ENCODE measurements around the gene FBXO8. TPM values are rescaled to one million over a fixed set of nuclear protein-coding genes. Genes with fewer than 3 reads are reported as not detected.

The FBXO8 gene
- total and polyA plus RNA-seq, 2 of the 4 experiments (the other 2 are of a cell fraction): 11.3 to 25.6 TPM

DNA sequence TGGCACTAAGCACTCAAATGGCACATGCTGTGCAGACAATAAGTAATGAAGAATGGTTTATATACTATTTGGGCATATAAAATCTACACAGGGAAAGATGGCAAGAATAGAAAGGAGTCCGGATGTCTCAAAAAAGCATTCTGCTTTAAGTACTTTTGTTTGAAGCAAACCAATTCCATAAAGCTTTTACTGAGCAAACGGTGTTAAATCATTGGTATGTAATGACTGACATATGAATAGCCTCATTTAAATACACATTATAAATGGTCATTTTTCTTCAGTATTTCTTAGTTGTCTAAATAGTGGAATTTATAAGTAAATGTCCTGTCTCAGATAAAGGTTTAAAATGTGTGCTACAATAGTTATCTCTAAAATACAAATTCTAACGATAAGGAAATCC, 6.0 kb downstream of the FBXO8 start:
- in situ Hi-C loops (cut with MboI; ENCODE audit: low sequenced_read_pairs) (no loop called here), intact Hi-C loops (cut with micrococcal nuclease) (no loop called here), dilution Hi-C loops (cut with HindIII; ENCODE audit: low sequenced_read_pairs, unreplicated experiment) (no loop called here)
- no peaks in the 10 kb centered on the region for H4K20me1 ChIP-seq (ENCODE audit: insufficient read depth, low read length)
- H3K79me1 ChIP-seq (ENCODE audit: low read depth in 1 of 2, low read length in 2 of 2): peaks cover 7 to 24% of the 10 kb centered on the region in 2 experiments; a peak in 3 of 4 replicates
- H3K23ac ChIP-seq (ENCODE audit: low read depth, low read length): no peak overlapping the region
- no peaks in the 10 kb centered on the region for H3K9me3 ChIP-seq (ENCODE audit: control insufficient read depth, insufficient read depth, low read length)
- ATAC-seq (ENCODE audit: low read depth) (no peak), DNase-seq (no peak)
- no peak overlapping the region for H3K14ac ChIP-seq (replicated peaks; ENCODE audit: low read depth, low read length)
- no peak overlapping the region for H3K9ac ChIP-seq (ENCODE audit: low read depth, low read length)
- no peak overlapping the region for H2AFZ ChIP-seq (replicated peaks; ENCODE audit: low read length, poor library complexity)
- ChIA-PET POLR2A (ENCODE audit: unreplicated experiment) (no interaction called here), CTCF (no interaction called here)
- H3K27me3 ChIP-seq (ENCODE audit: control insufficient read depth, insufficient read depth, low read length): no peaks in the 10 kb centered on the region
- H3K4ac ChIP-seq (ENCODE audit: low read depth, low read length): no peak overlapping the region
- H2BK20ac ChIP-seq (ENCODE audit: low read depth, low read length): no peak overlapping the region
- H3K9me1 ChIP-seq (ENCODE audit: insufficient read depth, low read length): no peaks in the 10 kb centered on the region
- no peak overlapping the region for H2AK5ac ChIP-seq (ENCODE audit: low read depth, low read length)
- no peaks in the 10 kb centered on the region for H3K4me1 ChIP-seq (ENCODE audit: control insufficient read depth, insufficient read depth, low read length)
- no peak overlapping the region for H2BK120ac ChIP-seq (ENCODE audit: low read depth, low read length)
- H3K27ac ChIP-seq (ENCODE audit: insufficient read depth, low read length): no peak overlapping the region
- H3K18ac ChIP-seq (ENCODE audit: low read depth, low read length): no peak overlapping the region
- no TSS peak for BruUV-seq (replicated peaks)
- no CpG with 5 or more reads among the region's 3 CpGs for WGBS, 2 experiments (ENCODE audit: extremely low coverage in 2 of 2, insufficient read length in 1 of 2)
- H2AK9ac ChIP-seq (replicated peaks; ENCODE audit: low read depth, low read length, poor library complexity): no peak overlapping the region
- H3K4me3 ChIP-seq (ENCODE audit: insufficient read depth, low read depth, low read length): no peak overlapping the region
- no peak overlapping the region for H4K91ac ChIP-seq (ENCODE audit: insufficient read depth, low read depth, low read length)
- no peak overlapping the region for H4K5ac ChIP-seq (ENCODE audit: low read depth, low read length)
- no peak overlapping the region for H2BK15ac ChIP-seq (ENCODE audit: low read depth, low read length)
- H4K8ac ChIP-seq (ENCODE audit: low read depth in 2 of 2, low read length in 2 of 2): no peak overlapping the region
- TF ChIP-seq NFE2L2 (IDR thresholded peaks at IDR 0.05; ENCODE audit: low read depth, low read length) (no peak), BHLHE40 (IDR thresholded peaks at IDR 0.05; ENCODE audit: low read depth, low read length) (no peak), RAD21 (IDR thresholded peaks at IDR 0.05; ENCODE audit: low read length) (no peak)
- H3K56ac ChIP-seq (ENCODE audit: extremely low read depth, insufficient read depth, low read length): no peak overlapping the region
- H3K36me3 ChIP-seq (ENCODE audit: control insufficient read depth, insufficient read depth, low read length): no peaks in the 10 kb centered on the region
- no peak overlapping the region for H2BK5ac ChIP-seq (ENCODE audit: low read depth, low read length, poor library complexity, severe bottlenecking)
- H3K4me2 ChIP-seq (ENCODE audit: low read depth, low read length): no peak overlapping the region
